Left renal pelvis (tissue), 4 donors: ENCODE data around the gene ABCC8. TPM values are rescaled to one million over a fixed set of nuclear protein-coding genes. Genes with fewer than 3 reads are reported as not detected.

Experiments used
- DNase-seq, 4 donors: peaks; one replicate each; pipeline ENCODE4 v3.0.0-alpha.2; 2013; ENCODE audit warnings: low read depth in 4 of 4, low spot score in 3 of 4
- polyA plus RNA-seq, 4 donors: library from polyadenylated mRNA; unstranded; fragments of 120-200 nt; gene quantifications; one replicate each; pipeline ENCODE4 v1.2.1, GENCODE V29; 2013; ENCODE audit not compliant: insufficient read length in 4 of 4

ABCC8 gene
- polyA plus RNA-seq, 4 donors = 1.6 to 10.5 (median 2.0) TPM

- DNase-seq = no peak
Measured at GRCh38 chr11:17473071-17473744, 3.4 kb downstream of the ABCC8 start.

- no peak for DNase-seq
Measured at GRCh38 chr11:17472467-17472866, 4.2 kb downstream of the ABCC8 start.

GRCh38 chr11:17471501-17471900 lies 5.1 kb downstream of the ABCC8 start:
- no peak for DNase-seq

GRCh38 chr11:17469998-17470397 lies 6.6 kb downstream of the ABCC8 start:
- DNase-seq = no peak

GRCh38 chr11:17468122-17468521 lies 8.5 kb downstream of the ABCC8 start:
- no peak for DNase-seq

- DNase-seq = no peak
Measured at GRCh38 chr11:17463546-17464174, 13.0 kb downstream of the ABCC8 start.

- no peak for DNase-seq
Measured at GRCh38 chr11:17462940-17463339, 13.7 kb downstream of the ABCC8 start.

- no peak for DNase-seq
Measured at GRCh38 chr11:17460406-17460805, 16.2 kb downstream of the ABCC8 start.

- DNase-seq = no peak
Measured at GRCh38 chr11:17459236-17459896, 17.3 kb downstream of the ABCC8 start.

- DNase-seq = no peak
Measured at GRCh38 chr11:17458268-17458667, 18.4 kb downstream of the ABCC8 start.

- no peak for DNase-seq
Measured at GRCh38 chr11:17457396-17458173, 19.1 kb downstream of the ABCC8 start.

GRCh38 chr11:17452668-17453067 lies 24.0 kb downstream of the ABCC8 start:
- DNase-seq = no peak

- peak in 1 of 4 donors; percentile 12 for DNase-seq
Measured at GRCh38 chr11:17449158-17449557, 27.5 kb downstream of the ABCC8 start.

- no peak for DNase-seq
Measured at GRCh38 chr11:17446482-17446881, 30.2 kb downstream of the ABCC8 start.

GRCh38 chr11:17445240-17445795 lies 31.3 kb downstream of the ABCC8 start:
- DNase-seq = no peak

- DNase-seq = no peak
Measured at GRCh38 chr11:17443926-17444690, 32.5 kb downstream of the ABCC8 start.

- no peak for DNase-seq
Measured at GRCh38 chr11:17443423-17443822, 33.2 kb downstream of the ABCC8 start.

- no peak for DNase-seq
Measured at GRCh38 chr11:17443000-17443399, 33.6 kb downstream of the ABCC8 start.

GRCh38 chr11:17439316-17439782 lies 37.3 kb downstream of the ABCC8 start:
- peak in 2 of 4 donors; percentile 18 to 53 for DNase-seq

- DNase-seq = no peak
Measured at GRCh38 chr11:17437366-17437765, 39.3 kb downstream of the ABCC8 start.
